H1 (cell line): ENCODE measurements around the gene HCST. TPM values are rescaled to one million over a fixed set of nuclear protein-coding genes. Genes with fewer than 3 reads are reported as not detected.

ENCODE experiments used
- CTCF ChIA-PET: fragments of 300-600 bp; sonication (Branson Sonifier 250); formaldehyde crosslinking; loops from one replicate; lab custom pipeline; 2021; ENCODE audit not compliant: partially characterized antibody; lab: Charles Lee
- POLR2A ChIA-PET: fragments of 300-600 bp; sonication (Branson Sonifier 250); formaldehyde crosslinking; loops from one replicate; lab custom pipeline; 2021; ENCODE audit warnings: inconsistent platforms; ENCODE audit not compliant: partially characterized antibody; lab: Charles Lee
- DNase-seq, 2 experiments: peaks; one replicate each; pipeline versions ENCODE4 v3.0.0 to v3.0.0-alpha.2; 2010 to 2022; ENCODE audit warnings: low spot score in 2 of 2, low read depth in 1 of 2, mixed read lengths in 1 of 2
- FAIRE-seq: peaks from 2 replicates; lab custom pipeline; 2011; peaks lifted over from hg19 to GRCh38; lab: Jason Lieb, UNC
- H2AFZ ChIP-seq: 2 replicates; pipeline ENCODE4 v1.8.1; 2012; ENCODE audit warnings: low read length, inconsistent platforms
- H2AK5ac ChIP-seq: 2 replicates; pipeline ENCODE4 v1.6.1; 2013; ENCODE audit warnings: low read depth, low read length
- H2BK120ac ChIP-seq: replicated peaks from 2 replicates; pipeline ENCODE3; 2013; ENCODE audit warnings: low read depth, low read length, inconsistent platforms
- H2BK12ac ChIP-seq: 2 replicates; pipeline ENCODE4 v1.6.1; 2013; ENCODE audit warnings: low read depth, low read length
- H2BK15ac ChIP-seq: 2 replicates; pipeline ENCODE4 v1.6.1; 2013; ENCODE audit warnings: low read length
- H2BK20ac ChIP-seq: 2 replicates; pipeline ENCODE4 v1.6.1; 2013; ENCODE audit warnings: low read length
- H2BK5ac ChIP-seq: 2 replicates; pipeline ENCODE4 v1.6.1; 2013; ENCODE audit warnings: low read depth, low read length
- H3K14ac ChIP-seq: 2 replicates; pipeline ENCODE4 v1.6.1; 2013; ENCODE audit warnings: inconsistent platforms; ENCODE audit not compliant: insufficient read length
- H3K18ac ChIP-seq: 2 replicates; pipeline ENCODE4 v1.6.1; 2013; ENCODE audit warnings: low read length; ENCODE audit errors: extremely low read depth
- H3K23ac ChIP-seq: 2 replicates; pipeline ENCODE4 v1.6.1; 2013; ENCODE audit warnings: inconsistent platforms; ENCODE audit not compliant: insufficient read length
- H3K23me2 ChIP-seq: 2 replicates; pipeline ENCODE4 v1.6.1; 2013; ENCODE audit warnings: low read depth, low read length
- H3K27ac ChIP-seq: 2 replicates; pipeline ENCODE4 v1.6.1; 2011; ENCODE audit warnings: low read depth, low read length, inconsistent platforms
- H3K27me3 ChIP-seq, 4 experiments: replicated peaks in 1 of 4; 1 replicate in 1 of 4; 2 replicates in 3 of 4; pipeline versions ENCODE4 v1.6.1 to v1.8.1; 2011 to 2013; ENCODE audit warnings: low read length in 3 of 4, mild to moderate bottlenecking in 3 of 4, inconsistent platforms in 2 of 4, mixed read lengths in 2 of 4, moderate library complexity in 1 of 4; ENCODE audit not compliant: control insufficient read depth in 3 of 4, insufficient read depth in 3 of 4; ENCODE audit errors: extremely low read depth in 1 of 4
- H3K36me3 ChIP-seq, 4 experiments: 2 replicates each; pipeline versions ENCODE4 v1.6.1 to v1.8.1; 2011 to 2013; ENCODE audit warnings: mild to moderate bottlenecking in 4 of 4, low read length in 3 of 4, moderate library complexity in 2 of 4, control low read depth in 1 of 4, inconsistent platforms in 1 of 4; ENCODE audit not compliant: insufficient read depth in 4 of 4, control insufficient read depth in 2 of 4
- H3K4ac ChIP-seq: replicated peaks from 2 replicates; pipeline ENCODE3; 2013; ENCODE audit warnings: low read length, low read depth, mixed read lengths, inconsistent platforms; ENCODE audit not compliant: insufficient read length
- H3K4me1 ChIP-seq, 4 experiments: replicated peaks in 1 of 4; 1 replicate in 1 of 4; 2 replicates in 3 of 4; pipeline versions ENCODE4 v1.6.1 to v1.8.1; 2011 to 2013; ENCODE audit warnings: low read length in 3 of 4, inconsistent platforms in 2 of 4, mixed read lengths in 1 of 4; ENCODE audit not compliant: insufficient read depth in 4 of 4, control insufficient read depth in 3 of 4
- H3K4me2 ChIP-seq, 2 experiments: 2 replicates each; pipeline versions ENCODE4 v1.6.1 to v1.8.1; 2011 to 2013; ENCODE audit warnings: low read depth in 2 of 2, low read length in 2 of 2, control low read depth in 1 of 2, inconsistent platforms in 1 of 2, mild to moderate bottlenecking in 1 of 2; ENCODE audit not compliant: insufficient read depth in 1 of 2
- H3K4me3 ChIP-seq, 4 experiments: fragments of 200-600, 300-600 bp in 1 of 4; sonication (generic), shearing (Covaris generic), sonication (Bioruptor Twin) in 1 of 4; 2 replicates each; pipeline versions ENCODE4 v1.5.1 to v1.8.1; 2011 to 2016; ENCODE audit warnings: low read length in 4 of 4, low read depth in 3 of 4, control low read depth in 2 of 4, inconsistent platforms in 2 of 4, mild to moderate bottlenecking in 2 of 4, mixed read lengths in 1 of 4, moderate library complexity in 1 of 4; ENCODE audit not compliant: insufficient read depth in 2 of 4; ENCODE audit errors: extremely low read depth in 1 of 4
- H3K56ac ChIP-seq: replicated peaks from 2 replicates; pipeline ENCODE3; 2013; ENCODE audit warnings: low read depth, mild to moderate bottlenecking, mixed read lengths, low read length, inconsistent platforms; ENCODE audit not compliant: insufficient read length
- H3K79me1 ChIP-seq: 2 replicates; pipeline ENCODE4 v1.6.1; 2013; ENCODE audit warnings: low read depth, low read length, control low read depth
- H3K79me2 ChIP-seq, 2 experiments: 2 replicates each; pipeline versions ENCODE4 v1.6.1 to v1.8.1; 2012 to 2013; ENCODE audit warnings: low read length in 2 of 2, mild to moderate bottlenecking in 2 of 2, inconsistent platforms in 1 of 2; ENCODE audit not compliant: insufficient read depth in 2 of 2, control insufficient read depth in 1 of 2
- H3K9ac ChIP-seq, 4 experiments: replicated peaks in 1 of 4; 1 replicate in 1 of 4; 2 replicates in 3 of 4; pipeline versions ENCODE4 v1.6.1 to v1.8.1; 2011 to 2013; ENCODE audit warnings: low read depth in 3 of 4, low read length in 3 of 4, control low read depth in 2 of 4, mild to moderate bottlenecking in 2 of 4, moderate library complexity in 2 of 4, inconsistent platforms in 1 of 4; ENCODE audit errors: extremely low read depth in 1 of 4
- H3K9me3 ChIP-seq, 2 experiments: 2 replicates each; pipeline versions ENCODE4 v1.6.1 to v1.8.1; 2012 to 2013; ENCODE audit warnings: mild to moderate bottlenecking in 2 of 2, moderate library complexity in 2 of 2, control low read depth in 1 of 2, inconsistent platforms in 1 of 2, low read depth in 1 of 2, low read length in 1 of 2, mixed read lengths in 1 of 2; ENCODE audit not compliant: insufficient read depth in 2 of 2
- H4K20me1 ChIP-seq, 2 experiments: replicated peaks in 1 of 2; 2 replicates each; pipeline versions ENCODE3 to v1.8.1; 2011 to 2013; ENCODE audit warnings: inconsistent platforms in 2 of 2, low read length in 2 of 2, mild to moderate bottlenecking in 1 of 2; ENCODE audit not compliant: insufficient read depth in 2 of 2, control insufficient read depth in 1 of 2
- H4K5ac ChIP-seq: 2 replicates; pipeline ENCODE4 v1.6.1; 2013; ENCODE audit warnings: low read length, low read depth, mixed read lengths, inconsistent platforms; ENCODE audit not compliant: insufficient read length
- H4K8ac ChIP-seq: 2 replicates; pipeline ENCODE4 v1.8.0; 2013; ENCODE audit warnings: mild to moderate bottlenecking, moderate library complexity, low read length, inconsistent platforms; ENCODE audit not compliant: insufficient read depth; ENCODE audit errors: extremely low read depth
- H4K91ac ChIP-seq: replicated peaks from 2 replicates; pipeline ENCODE3; 2013; ENCODE audit warnings: low read length, mixed read lengths, inconsistent platforms; ENCODE audit not compliant: insufficient read length
- ATF3 ChIP-seq: IDR thresholded peaks from 2 replicates; pipeline ENCODE4 v1.6.1; 2011; ENCODE audit warnings: low read depth, mild to moderate bottlenecking, low read length; ENCODE audit not compliant: insufficient read depth
- CBX8 ChIP-seq: fragments of 300-800, 300-1000 bp; sonication (generic); IDR thresholded peaks from 2 replicates; pipeline ENCODE4 v1.7.1; 2016; ENCODE audit warnings: low read depth, low read length, borderline replicate concordance
- KDM5A ChIP-seq: fragments of 200-600 bp; IDR thresholded peaks from 2 replicates; pipeline ENCODE4 v1.7.1; 2012; ENCODE audit warnings: mild to moderate bottlenecking, low read length, inconsistent platforms, mixed read lengths
- SRF ChIP-seq: IDR thresholded peaks from 2 replicates; pipeline ENCODE4 v1.6.1; 2011; ENCODE audit warnings: mild to moderate bottlenecking, low read depth, low read length, moderate library complexity
- WGBS, 2 experiments: shearing (Covaris generic) in 1 of 2; methylation state at CpG; one replicate each; pipeline versions ENCODE4 v1.1.6 to v1.1.7; 2013 to 2015; ENCODE audit warnings: low lambda C conversion rate in 2 of 2, mixed read lengths in 2 of 2, inconsistent platforms in 1 of 2, low coverage in 1 of 2, missing lambda C conversion rate in 1 of 2; ENCODE audit not compliant: insufficient replicate concordance in 2 of 2, insufficient coverage in 1 of 2, insufficient read length in 1 of 2; ENCODE audit errors: extremely low coverage in 1 of 2, missing lambda C conversion rate in 1 of 2; 5-methylcytosine and 5-hydroxymethylcytosine counted together
- polyA plus RNA-seq, 7 experiments: library from polyadenylated mRNA; depleted of rRNA in 3 of 7; stranded (reverse) in 5 of 7; unstranded in 2 of 7; fragments of >200 nt in 5 of 7; fragments of 200-250 nt in 2 of 7; gene quantifications; 1 replicate in 5 of 7; 2 replicates in 1 of 7; 4 replicates in 1 of 7; pipeline versions ENCODE4 v1.2.1 to v1.2.3, GENCODE V29; 2011 to 2013; ENCODE audit warnings: missing spikeins in 2 of 7, mixed read lengths in 2 of 7
- total RNA-seq: library from RNA; stranded (reverse); fragmentation: NEBNext Ultra II Directional; extraction: Animal tissue kit (Norgen Biotek cat#: 25700); gene quantifications from 2 replicates; pipeline ENCODE4 v1.2.1, GENCODE V29; 2021

Gene HCST
- total and polyA plus RNA-seq, 2 of the 8 experiments (the other 6 are each of a cell fraction or from before 2014, with no cell fraction given) = 2.8 TPM; not detected in 1

GRCh38 chr19:35858311-35858710 is 44.0 kb upstream of the HCST start:
- H3K4ac ChIP-seq = no peak overlapping the region
- no peak overlapping the region for H4K91ac ChIP-seq
- H2BK20ac ChIP-seq = no peak overlapping the region
- no peak overlapping the region for H4K8ac ChIP-seq
- H3K18ac ChIP-seq = no peak overlapping the region
- H3K4me2 ChIP-seq = no peak overlapping the region
- ChIA-PET CTCF (interaction anchor here (0.6 kb wide), 1 partner anchor 255 kb away, joined by 3 read pairs; no protein-coding TSS in a partner anchor), POLR2A (interaction anchor here (0.6 kb wide), 1 partner anchor 85 kb away, joined by 3 read pairs; no protein-coding TSS in a partner anchor)
- H2AK5ac ChIP-seq = no peak overlapping the region
- no peaks in the 10 kb centered on the region for H3K79me1 ChIP-seq
- no peak overlapping the region for H3K4me3 ChIP-seq
- no peak for DNase-seq
- peaks cover 0 to 23% (median 13%) of the 10 kb centered on the region in 4 experiments; a peak in 6 of 7 replicates for H3K4me1 ChIP-seq
- no peak overlapping the region for H3K23ac ChIP-seq
- no peak overlapping the region for H2BK12ac ChIP-seq
- H4K20me1 ChIP-seq = peaks cover 0 to 3% of the 10 kb centered on the region in 2 experiments
- no peak overlapping the region for H3K27ac ChIP-seq
- no peak overlapping the region for H2BK5ac ChIP-seq
- H2BK120ac ChIP-seq = no peak overlapping the region
- H3K9me3 ChIP-seq = no peaks in the 10 kb centered on the region
- H4K5ac ChIP-seq = no peak overlapping the region
- H3K79me2 ChIP-seq = no peaks in the 10 kb centered on the region
- H3K56ac ChIP-seq = no peak overlapping the region
- FAIRE-seq = no peak
- no peak overlapping the region for H2AFZ ChIP-seq
- WGBS, 2 experiments = 88% methylated on average over 6 of the region's 6 CpGs; no CpG with 5 or more reads in 1 of the 2 experiments
- no peak overlapping the region for H2BK15ac ChIP-seq
- no peak overlapping the region for H3K9ac ChIP-seq
- H3K36me3 ChIP-seq = no peaks in the 10 kb centered on the region
- no peak overlapping the region for H3K14ac ChIP-seq
- no peak for TF ChIP-seq ATF3
- TF ChIP-seq CBX8 = no peak
- no peak for TF ChIP-seq KDM5A
- TF ChIP-seq SRF = no peak
- H3K23me2 ChIP-seq = peaks cover 22% of the 10 kb centered on the region
- H3K27me3 ChIP-seq = peaks cover 7 to 72% (median 65%) of the 10 kb centered on the region in 4 experiments
